Activated gamma-delta T cell treated with anti-CD3 and anti-CD28 coated beads, Interleukin-2, amount 50 U/mL, for 16 hours (primary cell): ENCODE data around the gene HSPA1A.
"Not testable (repeated sequence)": the region's sequence is repeated elsewhere in the genome, so short reads cannot be mapped to it uniquely, and the experiment has no call there.

Experiments
- DNase-seq: peaks from one replicate; pipeline ENCODE4 v3.0.0-alpha.2; 2020; ENCODE audit warnings: low read depth

The HSPA1A gene

DNA sequence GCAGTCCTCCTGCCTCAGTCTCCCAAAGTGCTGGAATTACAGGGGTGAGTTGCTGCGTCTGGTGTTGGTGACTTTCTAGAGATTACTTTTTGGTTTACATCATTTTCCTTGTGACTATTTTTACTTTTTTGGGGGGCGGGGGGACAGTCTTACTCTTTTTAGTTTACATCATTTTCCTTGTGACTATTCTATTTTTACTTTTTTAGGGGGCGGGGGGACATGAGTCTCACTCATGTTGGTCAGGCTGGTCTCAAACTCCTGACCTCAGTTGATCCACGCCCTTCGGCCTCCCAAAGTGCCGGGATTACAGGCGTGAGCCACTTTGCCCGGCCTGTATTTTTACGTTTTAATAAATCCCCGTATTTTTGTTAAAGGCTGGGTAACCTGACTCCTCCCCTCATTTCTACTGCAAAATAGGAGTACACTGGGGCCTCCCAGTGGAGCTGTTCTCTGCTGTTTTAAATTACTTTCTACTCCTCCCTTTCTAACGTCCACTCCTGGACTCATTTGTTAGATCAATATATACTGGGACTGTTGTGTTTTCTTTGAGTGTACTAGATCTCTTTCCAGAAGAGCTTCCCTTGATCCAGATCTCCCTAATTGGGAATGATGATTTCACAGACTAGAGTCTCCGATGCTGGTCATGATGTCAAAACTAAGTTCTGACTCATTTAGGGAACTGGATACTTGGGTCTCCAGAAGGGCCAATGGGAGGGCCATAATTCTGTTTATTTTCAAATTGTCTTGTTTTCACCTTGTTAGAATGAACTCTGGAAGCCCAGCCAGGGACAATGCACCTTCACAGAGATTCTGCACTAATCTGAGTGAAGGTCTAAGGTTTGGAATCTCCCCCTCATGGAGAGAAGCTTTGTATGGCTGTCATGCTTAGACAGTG lies 21.4 kb downstream of the HSPA1A start:
- DNase-seq, result no peak

DNA sequence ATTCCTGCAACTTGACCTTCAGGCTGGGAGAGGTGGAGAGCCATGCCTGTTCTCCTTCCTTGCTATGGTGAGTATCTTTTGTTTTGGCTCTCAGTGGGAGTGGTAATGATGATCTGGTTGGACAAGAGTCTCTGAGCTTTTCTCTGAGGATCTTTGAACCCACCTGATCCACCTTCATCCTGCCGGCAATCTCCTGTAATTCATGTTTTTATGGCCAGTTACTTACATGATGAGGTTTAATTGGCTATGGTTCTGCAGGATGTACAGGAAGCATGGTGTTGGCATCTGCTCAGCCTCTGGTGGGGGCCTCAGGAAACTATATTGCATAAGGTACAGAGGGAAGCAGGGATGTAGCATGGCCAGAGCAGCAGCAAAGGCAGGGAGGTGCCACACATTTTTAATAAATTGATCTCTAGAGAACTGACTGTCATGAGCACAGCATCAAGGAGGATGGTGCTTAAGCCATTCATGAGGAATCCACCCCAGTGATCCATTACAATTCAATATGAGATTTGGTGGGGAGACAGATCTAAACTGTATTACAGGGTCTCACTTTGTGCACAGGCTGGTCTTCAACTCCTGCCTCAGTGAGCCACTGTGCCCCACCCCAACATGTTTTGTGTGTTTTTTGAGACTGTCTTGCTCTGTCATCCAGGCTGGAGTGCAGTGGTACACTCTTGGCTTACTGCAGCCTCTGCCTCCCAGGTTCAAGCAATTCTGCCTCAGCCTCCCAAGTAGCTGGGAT lies 22.2 kb downstream of the HSPA1A start:
- DNase-seq, result no peak

DNA sequence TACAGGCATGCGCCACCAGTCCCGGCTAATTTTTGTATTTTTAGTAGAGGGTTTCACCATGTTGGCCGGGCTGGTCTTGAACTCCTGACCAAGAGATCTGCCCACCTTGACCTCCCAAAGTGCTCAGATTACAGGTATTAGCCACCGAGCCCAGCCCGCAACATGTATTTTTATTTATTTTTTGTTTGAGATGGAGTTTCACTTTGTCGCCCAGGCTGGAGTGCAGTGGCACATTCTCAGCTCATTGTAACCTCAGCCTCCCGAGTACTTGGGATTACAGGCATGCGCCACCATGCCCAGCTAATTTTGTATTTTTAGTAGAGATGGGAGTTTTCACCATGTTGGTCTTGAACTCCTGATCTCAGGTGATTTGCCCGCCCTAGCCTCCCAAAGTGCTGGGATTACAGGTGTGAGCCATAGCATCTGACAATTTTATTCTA lies 22.8 kb downstream of the HSPA1A start:
- DNase-seq, result not testable (repeated sequence)

DNA sequence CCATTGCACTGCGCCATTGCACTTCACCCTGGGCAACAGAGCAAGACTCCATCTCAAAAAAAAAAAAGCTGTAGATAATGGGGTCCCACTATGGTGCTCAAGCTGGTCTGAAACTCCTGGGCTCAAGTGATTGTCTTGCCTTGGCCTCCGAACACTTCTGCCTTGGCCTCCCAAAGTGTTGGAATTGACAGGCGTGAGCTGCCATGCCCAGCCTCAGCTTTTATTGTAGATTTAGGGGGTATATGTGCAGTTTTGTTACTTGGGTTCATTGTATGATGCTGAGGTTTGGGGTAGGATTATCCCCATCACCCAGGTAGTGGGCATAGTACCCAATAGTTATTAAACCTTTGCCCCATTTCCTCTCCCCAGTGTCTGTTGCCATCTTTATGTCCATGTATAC lies 23.6 kb downstream of the HSPA1A start:
- DNase-seq, result no peak

- not testable (repeated sequence) for DNase-seq
Observed at GRCh38 chr6:31839779-31840126, 24.4 kb downstream of the HSPA1A start.

DNA sequence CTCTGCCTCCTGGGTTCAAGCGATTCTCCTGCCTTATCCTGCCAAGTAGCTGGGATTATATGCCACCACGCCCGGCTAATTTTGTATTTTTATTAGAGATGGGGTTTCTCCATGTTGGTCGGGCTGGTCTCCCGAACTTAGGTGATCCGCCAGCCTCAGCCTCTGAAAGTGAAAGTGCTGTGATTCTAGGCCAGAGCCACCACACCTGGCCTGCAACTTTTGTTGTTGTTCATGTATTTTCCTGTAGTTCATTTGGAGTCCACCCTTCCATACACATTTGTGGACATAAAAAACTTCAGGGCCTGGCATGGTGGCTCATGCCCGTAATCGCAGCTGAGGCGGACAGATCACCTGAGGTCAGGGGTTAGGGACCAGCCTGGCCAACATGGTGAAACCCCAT lies 26.7 kb downstream of the HSPA1A start:
- no peak for DNase-seq

DNA sequence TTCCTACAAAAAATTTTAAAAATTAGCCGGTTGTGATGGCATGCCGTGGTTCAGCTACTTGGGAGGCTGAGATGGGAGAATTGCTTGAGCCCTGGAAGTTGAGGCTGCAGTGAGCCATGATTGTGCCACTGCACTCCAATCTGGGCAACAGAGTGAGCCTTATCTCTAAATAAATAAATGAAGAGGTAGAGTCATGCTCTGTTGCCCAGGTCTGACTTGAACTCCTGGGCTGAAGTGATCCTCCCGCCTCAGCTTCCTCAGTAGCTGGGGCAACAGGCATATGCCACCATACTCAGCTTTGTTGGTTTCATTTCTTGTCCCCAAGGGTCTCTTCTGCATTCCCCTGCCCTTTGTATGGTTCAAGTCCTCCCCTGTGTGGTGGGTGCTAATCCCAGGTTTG lies 29.2 kb downstream of the HSPA1A start:
- no peak for DNase-seq

DNA sequence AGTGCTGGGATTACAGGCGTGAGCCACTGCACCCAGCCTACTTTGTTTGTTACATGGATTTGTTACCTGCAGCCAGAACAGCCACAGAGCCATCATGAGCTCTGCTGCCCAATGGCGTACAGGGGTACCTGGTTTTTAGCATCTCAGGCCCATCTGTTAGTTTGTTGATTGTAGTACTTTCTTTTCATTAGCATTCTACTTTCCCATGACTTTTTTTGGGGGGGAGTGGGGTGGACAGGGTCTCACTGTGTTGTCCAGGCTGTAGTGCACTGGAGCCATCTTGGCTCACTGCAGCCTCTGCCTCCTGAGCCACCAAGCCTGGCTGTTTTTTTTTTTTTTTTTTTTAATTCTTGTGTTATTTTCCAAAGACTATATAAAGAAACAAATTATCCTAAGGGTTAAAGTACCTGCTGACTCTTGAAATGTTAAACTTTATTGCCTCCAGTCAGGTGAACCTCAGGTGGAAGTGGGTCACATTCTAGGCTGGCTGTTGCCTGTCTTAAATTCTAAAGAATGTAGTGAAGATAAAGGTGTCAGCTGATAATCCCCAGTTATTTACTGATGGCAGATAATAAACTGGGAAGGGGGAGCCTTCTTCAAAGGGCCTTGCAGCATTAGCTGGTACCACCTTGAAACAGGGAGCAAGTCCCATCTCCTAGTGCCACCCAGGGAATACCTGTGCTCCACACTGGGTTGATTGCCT lies 32.1 kb downstream of the HSPA1A start:
- no peak for DNase-seq

DNA sequence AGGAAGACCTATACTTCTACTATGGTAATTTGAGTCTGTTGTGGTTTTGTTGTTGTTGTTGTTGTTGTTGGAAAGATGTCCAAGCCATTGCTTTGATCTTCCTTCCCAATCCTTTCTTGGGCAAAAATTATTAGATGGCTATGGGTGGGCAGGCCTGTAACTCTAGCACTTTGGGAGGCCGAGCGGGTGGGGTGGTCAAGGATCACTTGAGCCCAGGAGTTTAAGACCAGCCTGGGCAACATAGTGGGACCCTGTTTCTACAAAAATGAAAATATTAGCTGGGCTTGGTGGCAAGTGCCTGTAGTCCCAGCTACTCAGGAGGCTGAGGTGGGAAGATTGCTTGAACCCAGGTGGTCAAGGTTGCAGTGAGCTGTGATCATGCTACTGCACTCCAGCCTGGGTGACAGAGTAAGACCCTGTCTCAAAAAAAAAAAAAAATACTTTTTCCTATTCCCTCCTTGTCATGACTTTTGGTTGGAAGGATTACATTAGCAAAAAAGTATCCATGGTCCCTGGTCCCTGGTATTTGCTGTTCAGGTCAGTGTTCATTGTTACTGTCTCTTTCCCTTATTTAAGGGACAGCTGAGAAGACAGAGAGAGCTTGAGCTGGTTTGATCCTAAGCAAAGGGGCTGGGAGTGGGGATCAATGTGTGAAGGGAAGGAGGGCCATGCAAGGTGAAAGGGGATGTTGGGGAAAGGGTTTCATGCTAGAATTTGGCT lies 35.6 kb downstream of the HSPA1A start:
- DNase-seq, result no peak

DNA sequence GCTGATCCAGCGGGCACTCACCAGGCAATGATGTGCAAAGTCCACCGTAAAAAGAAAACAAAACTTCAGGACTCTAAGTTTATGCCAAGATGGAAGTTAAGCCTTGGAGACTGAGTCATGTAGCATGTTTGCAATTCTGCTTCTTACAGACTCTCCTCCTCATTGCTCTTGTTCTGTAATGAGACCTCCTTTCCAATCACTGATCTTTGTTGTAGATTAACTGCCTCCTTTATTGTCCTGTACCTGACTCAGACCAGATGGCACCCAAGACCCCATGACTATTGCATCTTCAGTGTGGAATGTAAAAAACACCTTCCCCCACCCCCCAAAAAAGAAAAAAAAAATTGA lies 36.1 kb downstream of the HSPA1A start:
- DNase-seq, result no peak

DNA sequence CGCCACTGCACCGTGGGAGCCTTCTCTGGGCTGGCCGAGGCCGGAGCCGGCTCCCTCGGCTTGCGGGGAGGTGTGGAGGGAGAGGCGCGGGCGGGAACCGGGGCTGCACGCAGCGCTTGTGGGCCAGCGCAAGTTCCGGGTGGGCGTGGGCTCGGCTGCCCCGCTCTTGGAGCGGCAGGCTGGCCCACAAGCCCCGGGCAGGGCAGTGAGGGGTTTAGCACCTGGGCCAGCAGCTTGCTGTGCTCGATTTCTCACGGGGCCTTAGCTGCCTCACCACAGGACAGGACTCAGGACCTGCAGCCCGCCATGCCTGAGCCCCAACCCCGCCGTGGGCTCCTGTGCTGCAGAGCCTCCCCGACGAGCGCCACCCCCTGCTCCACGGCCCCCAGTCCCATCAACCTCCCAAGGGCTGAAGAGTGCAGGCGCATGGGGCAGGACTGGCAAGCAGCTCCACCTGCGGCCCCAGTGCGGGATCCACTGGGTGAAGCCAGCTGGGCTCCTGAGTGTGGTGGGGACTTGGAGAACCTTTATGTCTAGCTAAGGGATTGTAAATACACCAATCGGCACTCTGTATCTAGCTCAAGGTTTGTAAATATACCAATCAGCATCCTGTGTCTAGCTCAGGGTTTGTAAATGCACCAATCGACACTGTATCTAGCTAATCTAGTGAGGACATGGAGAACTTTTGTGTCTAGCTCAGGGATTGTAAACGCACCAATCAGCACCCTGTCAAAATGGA lies 36.8 kb downstream of the HSPA1A start:
- DNase-seq, result not testable (repeated sequence)

DNA sequence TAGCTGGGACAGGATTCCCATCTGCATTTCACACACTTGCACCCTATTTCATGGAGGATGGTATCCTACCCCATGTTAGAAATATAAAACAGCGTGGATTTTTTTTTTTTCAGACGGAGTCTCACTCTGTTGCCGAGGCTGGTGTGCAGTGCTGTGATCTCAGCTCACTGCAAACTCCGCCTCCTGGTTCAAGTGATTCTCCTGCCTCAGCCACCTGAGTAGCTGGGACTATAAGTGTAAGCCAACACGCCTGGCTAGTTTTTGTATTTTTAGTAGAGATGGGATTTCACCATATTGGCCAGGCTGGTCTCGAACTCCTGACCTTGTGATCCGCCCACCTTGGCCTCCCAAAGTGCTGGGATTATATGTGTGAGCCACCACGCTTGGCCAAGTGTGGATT lies 42.4 kb downstream of the HSPA1A start:
- not testable (repeated sequence) for DNase-seq

GRCh38 chr6:31858707-31859106 lies 43.4 kb downstream of the HSPA1A start:
- no peak for DNase-seq

DNA sequence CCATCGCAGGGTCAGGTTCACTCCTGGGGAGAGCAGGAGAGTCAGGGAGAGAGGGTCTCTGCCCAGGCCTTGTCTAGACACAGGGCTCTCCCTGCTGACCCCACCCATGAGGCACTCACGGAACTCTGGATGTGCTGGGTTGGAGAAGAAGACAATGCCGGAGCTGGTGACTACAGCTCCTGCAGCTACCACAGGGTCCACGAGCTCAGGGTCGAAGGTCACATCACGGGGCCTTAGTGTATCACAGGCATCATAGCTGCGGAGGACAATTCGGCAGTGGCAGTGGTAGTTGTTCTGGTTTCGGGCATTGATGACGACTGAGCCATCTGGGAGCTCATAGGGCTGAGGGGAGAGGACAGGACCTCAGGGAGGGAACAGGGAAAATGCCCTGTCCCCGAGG lies 44.6 kb downstream of the HSPA1A start:
- no peak for DNase-seq

DNA sequence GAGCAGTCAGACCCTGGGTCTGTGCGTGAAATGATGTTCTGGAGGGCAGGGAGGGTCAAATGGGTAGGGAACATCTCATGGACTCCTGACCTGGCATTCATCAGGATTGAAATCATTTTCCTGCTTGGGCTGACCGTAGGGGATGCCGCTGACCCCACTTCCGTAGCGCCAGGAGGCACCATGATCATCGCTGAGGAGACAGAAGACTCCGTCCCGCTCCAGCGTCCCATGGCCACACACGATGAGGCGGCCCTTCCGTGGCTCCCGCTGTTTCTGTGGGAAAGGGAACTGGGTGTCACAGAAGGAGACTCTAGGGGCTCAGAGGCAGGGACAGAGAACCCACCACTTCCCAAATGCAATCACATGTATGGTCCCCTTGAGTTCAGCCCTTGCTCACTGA lies 45.0 kb downstream of the HSPA1A start:
- DNase-seq, result no peak

GRCh38 chr6:31861150-31861549 lies 45.8 kb downstream of the HSPA1A start:
- no peak for DNase-seq

- no peak for DNase-seq
Observed at GRCh38 chr6:31861919-31862343, 46.6 kb downstream of the HSPA1A start.

DNA sequence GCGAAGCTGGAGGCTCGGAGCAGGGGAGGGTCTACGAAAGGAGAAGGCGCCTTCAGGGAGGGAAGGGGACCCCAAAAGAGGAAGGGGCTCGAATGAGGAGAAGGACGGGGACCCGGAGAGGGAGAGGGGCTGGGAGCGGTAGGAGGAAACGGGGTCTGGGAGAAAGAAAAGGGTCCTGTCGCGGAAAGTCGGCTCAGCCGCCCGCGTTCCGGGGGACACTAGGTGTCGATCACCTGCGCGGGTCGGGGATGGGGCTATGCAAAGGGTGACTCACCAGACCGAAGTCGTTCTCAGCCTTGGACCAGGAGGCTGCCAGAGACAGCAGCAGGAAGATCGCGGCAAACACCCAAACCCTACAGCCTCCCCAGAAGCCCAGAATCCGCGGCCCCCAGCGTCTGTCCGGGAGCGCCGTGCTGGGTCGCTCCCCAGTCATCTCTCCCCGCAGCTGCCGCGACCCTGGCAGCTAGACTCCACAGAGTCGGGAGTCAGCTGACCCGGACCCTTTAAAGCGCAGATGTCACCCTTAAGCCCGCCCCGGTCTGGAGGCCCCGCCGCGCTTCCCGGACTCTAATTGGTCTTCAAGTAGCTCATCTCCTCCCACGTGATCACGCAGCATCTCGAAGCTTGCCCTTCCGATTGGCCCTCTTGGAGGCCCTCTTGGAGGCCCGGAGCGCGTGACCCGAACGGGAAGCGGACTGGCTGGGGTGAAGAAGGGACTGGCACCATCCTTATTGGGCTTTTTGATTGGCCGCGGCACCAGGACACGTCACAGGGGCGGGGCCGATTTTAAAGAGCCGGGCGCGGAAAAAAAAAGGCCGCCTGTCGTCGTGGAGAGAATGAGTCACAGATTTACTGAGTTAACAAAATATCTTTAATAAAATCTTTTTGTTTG lies 47.2 kb downstream of the HSPA1A start, which contains the start of gene NEU1:
Gene NEU1 (minus strand): TSS at position 478 of the 892 bp plus-strand sequence. CDS start 45 bp downstream, at position 433.
- DNase-seq, result peak; percentile 98

DNA sequence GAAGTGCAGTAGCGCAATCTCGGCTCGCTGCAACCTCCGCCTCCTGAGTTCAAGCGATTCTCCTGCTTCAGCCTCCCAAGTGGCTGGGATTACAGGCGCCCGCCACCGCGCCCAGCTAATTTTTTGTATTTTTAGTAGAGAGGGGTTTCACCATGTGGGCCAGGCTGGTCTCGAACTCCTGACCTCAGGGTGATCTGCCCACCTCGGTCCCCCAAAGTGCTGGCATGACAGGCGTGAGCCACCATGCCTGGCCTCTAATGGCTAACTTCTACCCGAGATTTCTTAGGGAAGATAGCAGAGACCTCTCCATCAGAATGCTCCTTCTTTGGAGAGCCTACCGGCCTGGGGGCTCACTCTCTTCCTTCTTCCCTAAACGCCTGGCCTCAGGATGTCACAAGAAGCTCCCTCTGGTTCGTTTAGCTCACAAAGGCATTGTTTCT lies 48.8 kb downstream of the HSPA1A start:
- DNase-seq, result not testable (repeated sequence)

- DNase-seq, result no peak
Observed at GRCh38 chr6:31864818-31865204, 49.5 kb downstream of the HSPA1A start.
